ENCODE measurements around the gene GPC1. TPM values are rescaled to one million over a fixed set of nuclear protein-coding genes. Genes with fewer than 3 reads are reported as not detected.

Gene GPC1
- total RNA-seq, 1 donor from 2014 or later: 88.0 TPM

GRCh38 chr2:240441993-240442411 is 6.5 kb downstream of the GPC1 start:
- Mint-ChIP-seq H3K4me3 (no peak overlapping the region), H3K36me3 (no peaks in the 10 kb centered on the region), H3K9me3 (no peaks in the 10 kb centered on the region), H3K27me3 (ENCODE audit: low read depth) (peaks cover 8% of the 10 kb centered on the region), H3K27ac (no peak overlapping the region), H3K4me1 (peaks cover 9% of the 10 kb centered on the region)
- TF ChIP-seq, protein P1, sequence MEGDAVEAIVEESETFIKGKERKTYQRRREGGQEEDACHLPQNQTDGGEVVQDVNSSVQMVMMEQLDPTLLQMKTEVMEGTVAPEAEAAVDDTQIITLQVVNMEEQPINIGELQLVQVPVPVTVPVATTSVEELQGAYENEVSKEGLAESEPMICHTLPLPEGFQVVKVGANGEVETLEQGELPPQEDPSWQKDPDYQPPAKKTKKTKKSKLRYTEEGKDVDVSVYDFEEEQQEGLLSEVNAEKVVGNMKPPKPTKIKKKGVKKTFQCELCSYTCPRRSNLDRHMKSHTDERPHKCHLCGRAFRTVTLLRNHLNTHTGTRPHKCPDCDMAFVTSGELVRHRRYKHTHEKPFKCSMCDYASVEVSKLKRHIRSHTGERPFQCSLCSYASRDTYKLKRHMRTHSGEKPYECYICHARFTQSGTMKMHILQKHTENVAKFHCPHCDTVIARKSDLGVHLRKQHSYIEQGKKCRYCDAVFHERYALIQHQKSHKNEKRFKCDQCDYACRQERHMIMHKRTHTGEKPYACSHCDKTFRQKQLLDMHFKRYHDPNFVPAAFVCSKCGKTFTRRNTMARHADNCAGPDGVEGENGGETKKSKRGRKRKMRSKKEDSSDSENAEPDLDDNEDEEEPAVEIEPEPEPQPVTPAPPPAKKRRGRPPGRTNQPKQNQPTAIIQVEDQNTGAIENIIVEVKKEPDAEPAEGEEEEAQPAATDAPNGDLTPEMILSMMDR (IDR thresholded peaks at IDR 0.05; ENCODE audit: unreplicated experiment): no peak
- no peak for DNase-seq (ENCODE audit: low spot score in 2 of 2, unreplicated experiment in 2 of 2)

DNA sequence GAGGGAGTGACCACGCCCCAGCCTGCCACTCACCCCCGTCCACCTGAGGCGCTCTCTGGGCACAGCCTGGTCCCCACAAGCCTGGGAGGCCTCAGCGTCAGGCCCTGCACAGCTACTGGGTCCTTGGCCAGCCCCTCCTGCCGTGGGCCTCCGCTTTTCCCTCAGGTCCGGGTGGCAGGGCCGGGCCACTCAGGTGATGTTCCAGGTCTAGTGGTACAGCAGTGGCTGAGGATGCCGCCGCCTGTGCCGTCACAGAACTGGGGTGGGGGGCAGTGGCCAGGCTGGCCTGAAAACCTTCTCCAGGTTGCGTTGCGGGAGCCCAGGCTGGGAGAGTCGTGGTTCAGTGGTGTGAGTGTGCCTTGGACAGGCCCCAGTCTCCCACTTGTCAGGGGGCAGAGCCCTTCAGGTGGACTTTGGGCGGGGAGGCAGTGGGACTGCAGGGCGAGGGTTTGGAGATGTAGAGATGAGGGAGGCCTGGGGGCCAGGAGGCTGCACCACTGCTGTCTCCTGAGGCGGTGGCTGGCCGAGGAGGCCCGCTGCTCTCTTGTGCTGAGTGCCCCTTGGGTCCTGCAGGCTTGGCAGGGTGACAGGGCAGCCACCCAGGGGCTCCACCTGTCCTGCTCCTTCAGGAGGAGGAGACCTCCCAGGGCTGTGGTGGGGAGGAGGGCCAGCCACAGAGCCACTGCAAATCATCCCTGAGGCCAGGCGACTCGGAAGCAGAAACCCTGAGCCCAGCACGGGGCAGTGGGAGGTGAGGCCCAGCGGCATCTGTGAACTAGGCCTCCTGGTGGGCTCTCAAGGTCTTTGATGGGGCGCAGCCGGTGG is 7.6 kb downstream of the GPC1 start:
- H3K4me1 Mint-ChIP-seq: peaks cover 4% of the 10 kb centered on the region
- H3K36me3 Mint-ChIP-seq: no peaks in the 10 kb centered on the region
- DNase-seq (ENCODE audit: low spot score in 2 of 2, unreplicated experiment in 2 of 2): no peak
- TF ChIP-seq, protein P1 (IDR thresholded peaks at IDR 0.05; ENCODE audit: unreplicated experiment): no peak
- H3K4me3 Mint-ChIP-seq: no peak overlapping the region
- H3K27me3 Mint-ChIP-seq (ENCODE audit: low read depth): peaks cover under 1% of the 10 kb centered on the region
- no peak overlapping the region for H3K27ac Mint-ChIP-seq
- H3K9me3 Mint-ChIP-seq: no peaks in the 10 kb centered on the region

DNA sequence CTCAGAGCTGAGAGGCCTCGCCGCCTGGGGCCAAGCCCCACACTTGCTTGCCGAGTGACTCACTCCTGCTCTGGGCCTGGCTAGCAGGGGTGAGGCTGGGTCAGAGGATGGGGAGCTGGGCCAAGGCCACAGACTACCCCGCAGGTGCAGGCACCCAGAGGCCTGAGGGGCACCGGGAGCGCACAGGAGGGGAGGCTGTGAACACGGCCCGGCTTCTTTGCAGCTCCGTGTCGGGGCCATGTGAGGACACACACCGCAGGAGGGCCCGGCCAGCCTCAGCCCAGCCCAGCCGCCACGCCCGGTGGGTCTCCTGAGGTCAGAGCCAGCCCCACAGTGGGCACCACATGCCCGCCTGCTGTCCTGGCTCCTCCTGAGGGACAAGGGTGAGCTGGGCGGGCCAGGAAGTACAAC is 8.4 kb downstream of the GPC1 start:
- Mint-ChIP-seq H3K36me3 (no peaks in the 10 kb centered on the region), H3K9me3 (no peaks in the 10 kb centered on the region), H3K4me1 (no peaks in the 10 kb centered on the region), H3K27me3 (ENCODE audit: low read depth) (no peaks in the 10 kb centered on the region), H3K27ac (no peak overlapping the region), H3K4me3 (no peak overlapping the region)
- no peak for DNase-seq (ENCODE audit: low spot score in 2 of 2, unreplicated experiment in 2 of 2)
- TF ChIP-seq, protein P1 (IDR thresholded peaks at IDR 0.05; ENCODE audit: unreplicated experiment): no peak

GRCh38 chr2:240444464-240444863 is 9.0 kb downstream of the GPC1 start:
- no peak for DNase-seq (ENCODE audit: low spot score in 2 of 2, unreplicated experiment in 2 of 2)

DNA sequence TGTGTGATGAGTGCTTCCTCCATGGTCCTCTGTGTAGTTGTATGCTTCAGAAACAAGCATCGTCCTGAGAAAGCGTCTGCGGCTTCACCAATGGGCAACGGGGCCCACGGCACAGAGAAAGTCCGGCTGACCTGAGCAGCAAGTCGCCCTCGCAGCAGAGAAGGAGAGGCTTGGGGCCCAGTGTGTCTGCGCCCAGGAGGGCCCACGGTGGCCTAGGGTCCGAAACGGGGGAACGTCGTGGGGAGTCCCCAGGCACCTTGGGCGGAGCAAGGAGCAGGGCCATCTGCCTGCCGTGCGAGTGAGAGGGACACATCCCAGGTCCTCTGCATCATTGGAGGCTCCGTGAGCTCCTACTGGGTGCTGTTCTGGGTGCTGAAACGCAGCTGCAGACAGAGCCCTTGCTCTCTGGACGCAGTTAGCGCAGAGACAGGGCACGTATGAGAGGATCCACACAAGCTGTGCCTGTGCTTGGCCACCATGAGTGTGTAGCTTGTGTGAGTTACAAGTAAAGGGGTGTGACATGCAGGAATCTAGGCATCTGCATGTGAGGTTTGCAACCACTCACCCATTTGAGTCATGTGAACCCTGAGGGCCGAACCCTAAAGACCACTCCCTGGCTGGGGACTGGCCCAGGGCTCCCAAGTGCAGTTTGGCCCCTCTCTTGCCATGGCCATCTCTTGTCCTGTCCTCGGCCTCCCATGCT is 10.6 kb downstream of the GPC1 start:
- H3K36me3 Mint-ChIP-seq: no peaks in the 10 kb centered on the region
- H3K27ac Mint-ChIP-seq: no peak overlapping the region
- peaks cover 13% of the 10 kb centered on the region for H3K4me1 Mint-ChIP-seq
- H3K27me3 Mint-ChIP-seq (ENCODE audit: low read depth): peaks cover 3% of the 10 kb centered on the region
- no peak overlapping the region for H3K4me3 Mint-ChIP-seq
- no peak for DNase-seq (ENCODE audit: low spot score in 2 of 2, unreplicated experiment in 2 of 2)
- H3K9me3 Mint-ChIP-seq: no peaks in the 10 kb centered on the region
- TF ChIP-seq, protein P1 (IDR thresholded peaks at IDR 0.05; ENCODE audit: unreplicated experiment): no peak

More at GRCh38 chr2:240444464-240444863, 9.0 kb downstream of the GPC1 start:
- Mint-ChIP-seq H3K36me3 (no peaks in the 10 kb centered on the region), H3K27me3 (ENCODE audit: low read depth) (no peaks in the 10 kb centered on the region), H3K4me1 (no peaks in the 10 kb centered on the region), H3K27ac (no peak overlapping the region), H3K4me3 (no peak overlapping the region), H3K9me3 (no peaks in the 10 kb centered on the region)
- TF ChIP-seq, protein P1 (IDR thresholded peaks at IDR 0.05; ENCODE audit: unreplicated experiment): no peak

Measured in mesothelial cell of epicardium (in vitro differentiated cells).